Vagina (tissue), 2 donors: ENCODE data around the gene RAB24. TPM values are rescaled to one million over a fixed set of nuclear protein-coding genes. Genes with fewer than 3 reads are reported as not detected.

Experiments
- DNase-seq, 2 donors: peaks; one replicate each; pipeline ENCODE4 v3.0.0-alpha.2; 2017; ENCODE audit errors: extremely low spot score in 2 of 2
- H3K27ac ChIP-seq: fragments of 200-600 bp; sonication (generic); one replicate; pipeline ENCODE4 v1.5.1; 2019
- H3K27me3 ChIP-seq: fragments of 200-600 bp; sonication (generic); one replicate; pipeline ENCODE4 v1.5.1; 2019
- H3K36me3 ChIP-seq, 2 donors: fragments of 200-600 bp; sonication (generic); one replicate each; pipeline ENCODE4 v1.5.1; 2017 to 2019
- H3K4me1 ChIP-seq: fragments of 200-600 bp; sonication (generic); one replicate; pipeline ENCODE4 v1.5.1; 2019
- H3K4me3 ChIP-seq, 2 donors: fragments of 200-600 bp; sonication (generic); 1 replicate in 1 of 2; 2 replicates in 1 of 2; pipeline ENCODE4 v1.5.1; 2016 to 2019
- H3K9me3 ChIP-seq: fragments of 200-600 bp; sonication (generic); one replicate; pipeline ENCODE4 v1.5.1; 2019
- POLR2A ChIP-seq, 2 donors: fragments of 450-650 bp; IDR thresholded peaks; one replicate each; pipeline ENCODE4 v1.6.1; 2017; ENCODE audit warnings: antibody characterized with exemption in 2 of 2, mild to moderate bottlenecking in 2 of 2, moderate library complexity in 2 of 2
- POLR2AphosphoS5 ChIP-seq, 2 donors: sonication (generic); formaldehyde crosslinking; IDR thresholded peaks; one replicate each; pipeline ENCODE4 v1.9.0; 2017; ENCODE audit warnings: antibody characterized with exemption in 2 of 2, mild to moderate bottlenecking in 2 of 2, low read depth in 1 of 2; ENCODE audit not compliant: insufficient read depth in 1 of 2
- intact Hi-C: fragments of 100-400 bp; cut with DNase I; formaldehyde crosslinking; loops from one replicate; pipeline ENCODE4 v1.15.1; 2023
- total RNA-seq: library from RNA; depleted of rRNA; stranded (reverse); fragments of >200 nt; gene quantifications from one replicate; pipeline ENCODE4 v1.2.3, GENCODE V29; 2016
- TF ChIP-seq, protein P1 (sequence below), 3 experiments: fragments of 450-650 bp in 2 of 3; fragments of 200-600 bp in 1 of 3; sonication (generic) in 1 of 3; IDR thresholded peaks; one replicate each; pipeline ENCODE4 v1.5.1; 2017 to 2019; ENCODE audit warnings: antibody characterized with exemption in 3 of 3, mild to moderate bottlenecking in 2 of 3, moderate library complexity in 2 of 3

The RAB24 gene
- total RNA-seq, 1 donor from 2014 or later = 48.6 TPM

DNA sequence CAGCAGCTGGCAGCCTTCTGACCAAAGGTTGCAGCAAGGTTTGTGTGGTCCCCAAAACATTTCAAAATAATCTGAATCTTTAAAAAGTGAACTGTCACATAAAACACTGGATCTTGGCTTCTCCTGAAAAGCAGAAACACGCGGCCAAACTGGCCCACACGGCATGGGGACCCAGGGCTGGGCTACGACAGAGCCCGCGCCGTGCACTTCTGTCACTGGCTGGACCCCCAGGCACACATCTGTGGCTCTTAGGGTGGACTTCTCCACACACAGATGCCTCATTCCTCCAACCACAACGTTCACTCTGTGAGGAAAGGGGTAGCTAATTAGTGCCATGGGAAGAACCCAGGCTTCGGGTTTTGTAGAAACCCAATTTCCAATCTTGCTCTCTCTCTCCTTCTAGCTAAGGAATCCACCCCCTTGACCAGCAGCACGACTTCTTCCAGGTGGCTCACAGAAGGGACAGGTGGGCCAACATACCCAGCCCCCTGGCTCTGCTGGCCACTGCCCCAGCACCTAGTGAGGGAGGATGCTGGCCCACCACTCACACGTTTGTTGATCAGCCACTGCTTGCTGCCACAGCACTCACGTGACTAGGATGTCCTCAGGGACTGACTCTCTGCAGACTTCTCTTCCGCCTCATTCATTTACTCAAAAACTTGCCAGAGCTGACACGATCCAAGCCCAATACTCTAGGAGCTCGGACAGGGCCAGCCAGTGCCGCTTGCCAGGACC is 30.1 kb upstream of the RAB24 start:
- Histone ChIP-seq H3K4me3 (no peak overlapping the region), H3K36me3 (peaks cover 6 to 82% of the 10 kb centered on the region in 2 donors), H3K27me3 (no peaks in the 10 kb centered on the region), H3K9me3 (no peaks in the 10 kb centered on the region), H3K27ac (no peak overlapping the region), H3K4me1 (no peaks in the 10 kb centered on the region)
- intact Hi-C loops = no loop called here
- TF ChIP-seq, protein P1, sequence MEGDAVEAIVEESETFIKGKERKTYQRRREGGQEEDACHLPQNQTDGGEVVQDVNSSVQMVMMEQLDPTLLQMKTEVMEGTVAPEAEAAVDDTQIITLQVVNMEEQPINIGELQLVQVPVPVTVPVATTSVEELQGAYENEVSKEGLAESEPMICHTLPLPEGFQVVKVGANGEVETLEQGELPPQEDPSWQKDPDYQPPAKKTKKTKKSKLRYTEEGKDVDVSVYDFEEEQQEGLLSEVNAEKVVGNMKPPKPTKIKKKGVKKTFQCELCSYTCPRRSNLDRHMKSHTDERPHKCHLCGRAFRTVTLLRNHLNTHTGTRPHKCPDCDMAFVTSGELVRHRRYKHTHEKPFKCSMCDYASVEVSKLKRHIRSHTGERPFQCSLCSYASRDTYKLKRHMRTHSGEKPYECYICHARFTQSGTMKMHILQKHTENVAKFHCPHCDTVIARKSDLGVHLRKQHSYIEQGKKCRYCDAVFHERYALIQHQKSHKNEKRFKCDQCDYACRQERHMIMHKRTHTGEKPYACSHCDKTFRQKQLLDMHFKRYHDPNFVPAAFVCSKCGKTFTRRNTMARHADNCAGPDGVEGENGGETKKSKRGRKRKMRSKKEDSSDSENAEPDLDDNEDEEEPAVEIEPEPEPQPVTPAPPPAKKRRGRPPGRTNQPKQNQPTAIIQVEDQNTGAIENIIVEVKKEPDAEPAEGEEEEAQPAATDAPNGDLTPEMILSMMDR (IDR thresholded peaks at IDR 0.05) = no peak
- TF ChIP-seq POLR2AphosphoS5 (IDR thresholded peaks at IDR 0.05; ENCODE audit: insufficient read depth in 1 of 2, low read depth in 1 of 2) (no peak), POLR2A (IDR thresholded peaks at IDR 0.05) (no peak)
- no peak for DNase-seq

DNA sequence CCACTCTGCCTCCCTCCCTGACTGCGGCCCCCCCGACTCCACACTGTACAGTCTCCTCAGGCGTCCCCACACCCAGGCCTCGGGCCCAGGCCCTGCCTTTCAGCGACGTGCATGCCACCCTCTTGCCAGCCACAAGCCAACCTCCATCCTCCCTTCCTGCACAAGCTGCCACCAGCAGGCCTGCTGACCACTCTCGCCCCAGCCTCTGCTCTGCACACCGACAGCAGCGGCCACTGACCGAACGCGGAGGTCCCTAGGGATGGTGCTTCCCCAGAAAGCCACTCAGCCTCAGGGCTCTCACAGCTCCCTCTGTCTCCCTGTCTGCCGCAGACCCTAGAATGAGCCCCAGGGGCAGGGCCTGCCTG is 29.4 kb upstream of the RAB24 start:
- Histone ChIP-seq H3K4me3 (no peak overlapping the region), H3K4me1 (peaks cover 3% of the 10 kb centered on the region), H3K36me3 (peaks cover 6 to 78% of the 10 kb centered on the region in 2 donors), H3K27ac (no peak overlapping the region), H3K27me3 (no peaks in the 10 kb centered on the region), H3K9me3 (no peaks in the 10 kb centered on the region)
- no peak for TF ChIP-seq POLR2A (IDR thresholded peaks at IDR 0.05)
- no peak for TF ChIP-seq POLR2AphosphoS5 (IDR thresholded peaks at IDR 0.05; ENCODE audit: insufficient read depth in 1 of 2, low read depth in 1 of 2)
- TF ChIP-seq, protein P1 (IDR thresholded peaks at IDR 0.05) = no peak
- intact Hi-C loops = no loop called here
- no peak for DNase-seq

DNA sequence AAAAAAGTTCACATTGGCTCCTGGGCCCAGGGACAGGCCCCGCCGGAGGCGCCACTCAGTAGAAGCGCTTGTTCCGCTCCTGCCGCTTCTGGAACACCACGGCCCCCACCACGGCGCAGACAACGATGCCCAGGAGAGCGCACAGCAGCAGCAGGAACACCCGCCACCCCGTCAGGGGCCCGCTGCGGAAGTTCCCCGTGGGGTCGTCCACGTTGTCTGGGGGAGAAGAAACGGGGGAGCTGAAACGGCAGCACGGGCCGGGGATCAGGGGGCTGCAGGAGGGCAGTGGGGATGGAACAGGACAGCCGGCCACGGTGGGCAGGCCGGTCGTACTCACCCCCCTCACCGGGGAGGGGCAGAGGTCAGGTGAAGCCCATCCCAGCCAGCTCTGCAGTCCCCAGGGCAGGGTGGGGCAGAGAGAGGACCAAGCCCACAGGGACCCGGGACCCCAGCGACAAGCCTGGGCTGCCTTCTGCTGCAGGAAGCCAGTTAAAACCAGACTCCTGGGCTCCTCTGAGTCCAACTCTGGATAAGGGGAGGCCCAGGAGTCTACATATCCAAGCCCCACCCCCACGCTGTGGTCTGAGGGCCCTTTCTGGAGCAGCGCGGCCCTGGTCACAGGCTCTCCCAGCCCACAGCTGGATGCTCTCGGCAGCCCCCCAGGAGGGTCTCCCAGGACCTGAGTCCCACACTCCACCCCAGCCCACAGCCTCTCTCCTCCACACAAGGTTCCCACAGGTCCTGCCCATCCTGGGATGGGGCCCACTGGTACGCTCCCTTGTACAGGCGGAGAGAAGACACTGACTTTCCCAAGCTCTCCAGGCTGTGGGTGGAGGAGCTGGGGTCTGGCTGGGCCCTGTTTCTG is 28.7 kb upstream of the RAB24 start:
- Histone ChIP-seq H3K36me3 (peaks cover 6 to 72% of the 10 kb centered on the region in 2 donors), H3K9me3 (no peaks in the 10 kb centered on the region), H3K4me3 (no peak overlapping the region), H3K4me1 (peaks cover 5% of the 10 kb centered on the region), H3K27ac (no peak overlapping the region), H3K27me3 (no peaks in the 10 kb centered on the region)
- intact Hi-C loops = no loop called here
- no peak for DNase-seq
- TF ChIP-seq POLR2A (IDR thresholded peaks at IDR 0.05) = no peak

- no peak overlapping the region for H3K4me3 ChIP-seq
- TF ChIP-seq POLR2AphosphoS5 (IDR thresholded peaks at IDR 0.05; ENCODE audit: insufficient read depth in 1 of 2, low read depth in 1 of 2) = no peak
- TF ChIP-seq POLR2A (IDR thresholded peaks at IDR 0.05) = no peak
- TF ChIP-seq, protein P1 (IDR thresholded peaks at IDR 0.05) = no peak
- no peak overlapping the region for H3K27ac ChIP-seq
- H3K4me1 ChIP-seq = peaks cover 5% of the 10 kb centered on the region
- no peak for DNase-seq
- H3K27me3 ChIP-seq = no peaks in the 10 kb centered on the region
- peaks cover 6 to 61% of the 10 kb centered on the region in 2 donors for H3K36me3 ChIP-seq
- H3K9me3 ChIP-seq = no peaks in the 10 kb centered on the region
- intact Hi-C loops = no loop called here
Observed at GRCh38 chr5:177330991-177331842, 27.7 kb upstream of the RAB24 start.

DNA sequence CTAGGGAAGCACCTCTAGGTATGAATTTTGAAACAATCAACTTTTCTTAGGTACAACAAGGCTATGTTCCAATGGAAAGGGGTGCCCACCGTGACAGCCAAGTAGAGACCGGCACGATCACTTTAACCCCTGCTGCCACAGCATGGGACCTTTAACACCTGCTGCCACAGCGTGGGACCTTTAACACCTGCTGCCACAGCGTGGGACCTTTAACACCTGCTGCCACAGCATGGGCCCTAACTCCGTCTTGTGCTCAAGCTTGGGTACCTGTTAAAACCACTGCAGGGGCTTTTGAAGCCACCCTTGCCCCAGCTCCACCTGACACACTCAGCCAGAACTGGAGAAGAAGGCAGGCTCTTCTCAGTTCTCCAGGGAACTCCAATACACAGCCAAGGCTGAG is 26.4 kb upstream of the RAB24 start:
- Histone ChIP-seq H3K27me3 (no peaks in the 10 kb centered on the region), H3K36me3 (peaks cover under 1 to 50% of the 10 kb centered on the region in 2 donors), H3K9me3 (no peaks in the 10 kb centered on the region), H3K4me3 (no peak overlapping the region), H3K4me1 (peaks cover 5% of the 10 kb centered on the region), H3K27ac (no peak overlapping the region)
- no peak for DNase-seq
- TF ChIP-seq POLR2AphosphoS5 (IDR thresholded peaks at IDR 0.05; ENCODE audit: insufficient read depth in 1 of 2, low read depth in 1 of 2) = no peak
- TF ChIP-seq, protein P1 (IDR thresholded peaks at IDR 0.05) = no peak
- no peak for TF ChIP-seq POLR2A (IDR thresholded peaks at IDR 0.05)
- intact Hi-C loops = no loop called here
